IMR-90 (cell line): ENCODE results near the gene ENDOG. TPM values are rescaled to one million over a fixed set of nuclear protein-coding genes. Genes with fewer than 3 reads are reported as not detected.

Source experiments
- ATAC-seq: fragments of 200-7000 bp; cut with Tn5 transposase; 2 replicates; pipeline ENCODE4 v1.9.1; 2020; ENCODE audit warnings: low read depth, mild to moderate bottlenecking, moderate library complexity
- BruUV-seq: library from RNA; stranded (reverse); fragments of 400-500 nt; replicated peaks from 2 replicates; lab custom pipeline; 2021; lab: Mats Ljungman, UMichigan
- CTCF ChIA-PET: fragments of 300-600 bp; formaldehyde crosslinking; extraction: SDS; loops from one replicate; lab custom pipeline; 2021; ENCODE audit warnings: antibody characterized with exemption; lab: Yijun Ruan, JAX
- POLR2A ChIA-PET: fragments of 300-600 bp; sonication (Branson Sonifier 250); formaldehyde crosslinking; loops from one replicate; lab custom pipeline; 2022; ENCODE audit warnings: antibody characterized with exemption; ENCODE audit not compliant: unreplicated experiment; lab: Charles Lee
- DNase-seq: peaks from one replicate; pipeline ENCODE4 v3.0.0; 2013
- H2AFZ ChIP-seq: replicated peaks from 2 replicates; pipeline ENCODE3; 2013; ENCODE audit warnings: low read length, mild to moderate bottlenecking; ENCODE audit not compliant: poor library complexity
- H2AK5ac ChIP-seq: 2 replicates; pipeline ENCODE4 v1.6.1; 2013; ENCODE audit warnings: low read depth, low read length, inconsistent platforms
- H2AK9ac ChIP-seq: replicated peaks from 2 replicates; pipeline ENCODE3; 2013; ENCODE audit warnings: mild to moderate bottlenecking, low read depth, low read length, moderate library complexity; ENCODE audit not compliant: poor library complexity
- H2BK120ac ChIP-seq: 2 replicates; pipeline ENCODE4 v1.6.1; 2013; ENCODE audit warnings: low read depth, low read length, inconsistent platforms
- H2BK15ac ChIP-seq: 3 replicates; pipeline ENCODE4 v1.6.1; 2013; ENCODE audit warnings: low read depth, low read length, inconsistent platforms
- H2BK20ac ChIP-seq: 2 replicates; pipeline ENCODE4 v1.6.1; 2013; ENCODE audit warnings: low read depth, mild to moderate bottlenecking, inconsistent platforms, low read length, moderate library complexity
- H2BK5ac ChIP-seq: 2 replicates; pipeline ENCODE4 v1.6.1; 2013; ENCODE audit warnings: mild to moderate bottlenecking, low read depth, low read length, inconsistent platforms; ENCODE audit not compliant: poor library complexity, severe bottlenecking
- H3K14ac ChIP-seq: replicated peaks from 2 replicates; pipeline ENCODE4 v1.6.1; 2013; ENCODE audit warnings: low read depth, low read length, inconsistent platforms
- H3K18ac ChIP-seq: 2 replicates; pipeline ENCODE4 v1.6.1; 2013; ENCODE audit warnings: low read depth, low read length, control low read depth
- H3K23ac ChIP-seq: 2 replicates; pipeline ENCODE4 v1.6.1; 2013; ENCODE audit warnings: low read depth, low read length, inconsistent platforms
- H3K27ac ChIP-seq: 2 replicates; pipeline ENCODE4 v1.5.1; 2013; ENCODE audit warnings: mild to moderate bottlenecking, control low read depth, low read length; ENCODE audit not compliant: insufficient read depth
- H3K27me3 ChIP-seq: 2 replicates; pipeline ENCODE4 v1.6.1; 2013; ENCODE audit warnings: low read length; ENCODE audit not compliant: control insufficient read depth, insufficient read depth
- H3K36me3 ChIP-seq: 2 replicates; pipeline ENCODE4 v1.6.1; 2013; ENCODE audit warnings: low read length, mixed read lengths; ENCODE audit not compliant: control insufficient read depth, insufficient read depth
- H3K4ac ChIP-seq: 2 replicates; pipeline ENCODE4 v1.6.1; 2013; ENCODE audit warnings: low read depth, low read length, inconsistent platforms
- H3K4me1 ChIP-seq: 2 replicates; pipeline ENCODE4 v1.6.1; 2013; ENCODE audit warnings: low read length, mixed read lengths; ENCODE audit not compliant: control insufficient read depth, insufficient read depth
- H3K4me2 ChIP-seq: 2 replicates; pipeline ENCODE4 v1.6.1; 2013; ENCODE audit warnings: low read depth, mild to moderate bottlenecking, control low read depth, low read length, moderate library complexity
- H3K4me3 ChIP-seq: 2 replicates; pipeline ENCODE4 v1.5.1; 2013; ENCODE audit warnings: low read depth, mild to moderate bottlenecking, control low read depth, low read length, moderate library complexity; ENCODE audit not compliant: insufficient read depth
- H3K56ac ChIP-seq: 2 replicates; pipeline ENCODE4 v1.6.1; 2013; ENCODE audit warnings: low read length, inconsistent platforms; ENCODE audit not compliant: insufficient read depth; ENCODE audit errors: extremely low read depth
- H3K79me1 ChIP-seq, 2 experiments: 2 replicates each; pipeline ENCODE4 v1.6.1; 2013; ENCODE audit warnings: low read length in 2 of 2, inconsistent platforms in 1 of 2, low read depth in 1 of 2
- H3K9ac ChIP-seq: 2 replicates; pipeline ENCODE4 v1.6.1; 2013; ENCODE audit warnings: low read depth, low read length, control low read depth
- H3K9me1 ChIP-seq: 2 replicates; pipeline ENCODE4 v1.6.1; 2013; ENCODE audit warnings: low read length, inconsistent platforms; ENCODE audit not compliant: insufficient read depth
- H3K9me3 ChIP-seq: 2 replicates; pipeline ENCODE4 v1.6.1; 2013; ENCODE audit warnings: low read length; ENCODE audit not compliant: control insufficient read depth, insufficient read depth
- H4K20me1 ChIP-seq: 2 replicates; pipeline ENCODE4 v1.6.1; 2013; ENCODE audit warnings: low read length, inconsistent platforms; ENCODE audit not compliant: insufficient read depth
- H4K5ac ChIP-seq: 2 replicates; pipeline ENCODE4 v1.6.1; 2013; ENCODE audit warnings: mild to moderate bottlenecking, low read depth, low read length, control low read depth
- H4K8ac ChIP-seq, 2 experiments: 2 replicates each; pipeline ENCODE4 v1.6.1; 2013; ENCODE audit warnings: low read depth in 2 of 2, low read length in 2 of 2, control low read depth in 1 of 2, inconsistent platforms in 1 of 2
- H4K91ac ChIP-seq: 2 replicates; pipeline ENCODE4 v1.6.1; 2013; ENCODE audit warnings: low read depth, low read length, inconsistent platforms; ENCODE audit not compliant: insufficient read depth
- BHLHE40 ChIP-seq: fragments of 150-350 bp; IDR thresholded peaks from 2 replicates; pipeline ENCODE4 v1.6.1; 2016; ENCODE audit warnings: mild to moderate bottlenecking, low read depth, low read length
- CEBPB ChIP-seq: IDR thresholded peaks from 2 replicates; pipeline ENCODE4 v1.6.1; 2012; ENCODE audit warnings: low read depth, low read length, improper control_type of control experiment
- CHD1 ChIP-seq: IDR thresholded peaks from 2 replicates; pipeline ENCODE4 v1.6.1; 2012; ENCODE audit warnings: low read depth, low read length, improper control_type of control experiment
- FOS ChIP-seq: fragments of 150-350 bp; IDR thresholded peaks from 2 replicates; pipeline ENCODE4 v1.6.1; 2016; ENCODE audit warnings: low read depth, low read length
- MAZ ChIP-seq: IDR thresholded peaks from 2 replicates; pipeline ENCODE4 v1.6.1; 2012; ENCODE audit warnings: low read depth, mild to moderate bottlenecking, low read length, improper control_type of control experiment, moderate library complexity, borderline replicate concordance
- MXI1 ChIP-seq: IDR thresholded peaks from 2 replicates; pipeline ENCODE4 v1.6.1; 2012; ENCODE audit warnings: low read depth, mild to moderate bottlenecking, low read length, moderate library complexity, borderline replicate concordance
- NFE2L2 ChIP-seq: fragments of 150-350 bp; IDR thresholded peaks from 2 replicates; pipeline ENCODE4 v1.6.1; 2016; ENCODE audit warnings: low read depth, mild to moderate bottlenecking, low read length
- POLR2A ChIP-seq: IDR thresholded peaks from 2 replicates; pipeline ENCODE4 v1.6.1; 2012; ENCODE audit warnings: mild to moderate bottlenecking, low read depth, low read length
- RAD21 ChIP-seq: IDR thresholded peaks from 2 replicates; pipeline ENCODE4 v1.6.1; 2012; ENCODE audit warnings: low read length, improper control_type of control experiment
- RCOR1 ChIP-seq: IDR thresholded peaks from 2 replicates; pipeline ENCODE4 v1.6.1; 2012; ENCODE audit warnings: mild to moderate bottlenecking, low read length, improper control_type of control experiment; ENCODE audit not compliant: insufficient replicate concordance
- SMC3 ChIP-seq: fragments of 150-350 bp; IDR thresholded peaks from 2 replicates; pipeline ENCODE4 v1.6.1; 2016; ENCODE audit warnings: low read depth, mild to moderate bottlenecking, antibody characterized with exemption, low read length, moderate library complexity
- WGBS, 2 experiments: methylation state at CpG; one replicate each; pipeline versions ENCODE4 v1.1.5 to v1.1.7; 2013; ENCODE audit warnings: missing lambda C conversion rate in 2 of 2; ENCODE audit not compliant: insufficient read length in 1 of 2; ENCODE audit errors: extremely low coverage in 2 of 2; 5-methylcytosine and 5-hydroxymethylcytosine counted together
- dilution Hi-C: fragments of 300-500 bp; cut with HindIII; formaldehyde crosslinking; loops from one replicate; pipeline ENCODE4 v1.14.3; 2018; ENCODE audit warnings: low sequenced_read_pairs; ENCODE audit not compliant: unreplicated experiment
- in situ Hi-C: fragments of 300-500 bp; cut with MboI; formaldehyde crosslinking; loops from 3 replicates; pipeline ENCODE4 v1.14.3; 2019; ENCODE audit warnings: low sequenced_read_pairs, inconsistent platforms, mixed read lengths
- intact Hi-C: fragments of 100-400 bp; cut with micrococcal nuclease; formaldehyde crosslinking; loops from 2 replicates; pipeline ENCODE4 v1.10.0; 2022
- polyA plus RNA-seq, 3 experiments: library from polyadenylated mRNA; depleted of rRNA; stranded (reverse); fragments of >200 nt; gene quantifications; 2 replicates each; pipeline ENCODE4 v1.2.3, GENCODE V29; 2012; ENCODE audit warnings: low replicate concordance in 1 of 3
- total RNA-seq: library from RNA; depleted of rRNA; stranded (reverse); fragments of >200 nt; gene quantifications from 2 replicates; pipeline ENCODE4 v1.2.3, GENCODE V29; 2012
- TF ChIP-seq, protein P1 (sequence below): fragments of 150-350 bp; IDR thresholded peaks from 2 replicates; pipeline ENCODE4 v1.6.1; 2016; ENCODE audit warnings: low read depth, mild to moderate bottlenecking, low read length, moderate library complexity, borderline replicate concordance
- TF ChIP-seq, protein P2 (sequence below): conservative IDR thresholded peaks from 2 replicates; pipeline ENCODE4 v1.5.1; 2012; ENCODE audit warnings: mild to moderate bottlenecking, low read depth, low read length, improper control_type of control experiment
- TF ChIP-seq, protein P3 (sequence below): fragments of 150-350 bp; IDR thresholded peaks from 2 replicates; pipeline ENCODE4 v1.6.1; 2017; ENCODE audit warnings: mild to moderate bottlenecking, antibody characterized with exemption, low read length, low read depth

The ENDOG gene
- total and polyA plus RNA-seq, 2 of the 4 experiments (the other 2 are of a cell fraction): 9.9 to 16.2 TPM

DNA sequence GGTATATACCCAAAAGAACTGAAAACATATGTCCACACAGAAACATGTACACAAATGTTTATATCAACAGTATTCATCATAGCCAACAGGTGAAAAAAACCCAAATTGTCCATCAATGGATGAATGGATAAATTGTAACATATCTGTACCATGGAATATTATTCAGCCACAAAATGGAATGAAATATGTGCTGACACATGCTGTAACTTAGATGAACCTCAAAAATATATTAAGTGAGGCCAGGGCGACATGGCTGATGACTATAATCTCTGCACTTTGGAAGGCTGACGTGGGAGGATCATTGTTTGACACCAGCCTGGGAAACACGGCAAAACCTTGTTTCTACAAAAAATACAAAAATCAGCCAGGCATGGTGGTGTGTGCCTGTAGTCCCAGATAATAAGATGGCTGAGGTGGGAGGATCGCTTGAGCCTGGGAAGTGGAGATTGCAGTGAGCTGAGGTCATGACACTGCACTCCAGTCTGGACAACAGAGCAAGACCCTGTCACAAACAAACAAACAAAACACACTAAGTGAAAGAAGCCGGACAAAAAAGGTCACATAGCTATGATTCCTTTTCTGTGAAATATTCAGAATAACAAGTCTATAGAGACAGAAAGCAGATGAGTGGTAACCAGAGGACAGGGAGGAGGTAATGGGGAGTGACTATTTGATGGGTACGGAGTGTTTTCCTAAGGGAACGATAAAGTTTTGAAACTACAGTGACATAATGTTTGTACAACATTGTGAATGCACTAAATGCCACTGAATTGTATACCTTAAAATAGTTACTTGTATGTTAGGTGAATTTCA lies 52.0 kb downstream of the ENDOG start:
- no TSS peak for BruUV-seq
- H4K20me1 ChIP-seq: no peaks in the 10 kb centered on the region

More for the DNA sequence above, 52.0 kb downstream of the ENDOG start:
- Histone ChIP-seq H4K5ac (no peak overlapping the region), H2AK5ac (no peak overlapping the region), H2BK5ac (no peak overlapping the region), H3K79me1 (peaks cover 13 to 40% of the 10 kb centered on the region in 2 experiments), H2BK120ac (no peak overlapping the region), H3K36me3 (0 out of 2 replicates have a peak, but pooled peaks cover 1% of the 10 kb centered on the region), H3K4ac (no peak overlapping the region), H3K23ac (no peak overlapping the region; the same call in 1 of the 2 replicates), H3K9me1 (no peaks in the 10 kb centered on the region), H3K4me2 (no peak overlapping the region), H2AFZ (no peak overlapping the region), H3K4me1 (no peaks in the 10 kb centered on the region), H2AK9ac (no peak overlapping the region), H3K4me3 (no peak overlapping the region), H2BK15ac (no peak overlapping the region), H3K27me3 (no peaks in the 10 kb centered on the region), H3K56ac (no peak overlapping the region), H2BK20ac (no peak overlapping the region), H3K9me3 (no peaks in the 10 kb centered on the region), H3K27ac (no peak overlapping the region), H3K9ac (no peak overlapping the region), H4K8ac (no peak overlapping the region), H3K18ac (no peak overlapping the region), H4K91ac (no peak overlapping the region), H3K14ac (no peak overlapping the region)
- in situ Hi-C loops (no loop called here), intact Hi-C loops (no loop called here), dilution Hi-C loops (no loop called here)
- ChIA-PET POLR2A (no interaction called here), CTCF (interaction anchor here (0.6 to 1.4 kb wide), 2 partner anchors 58 to 64 kb away, joined by 3 to 4 read pairs; no protein-coding TSS in a partner anchor)
- no peak for DNase-seq
- 100% methylated on average over 1 of the region's 7 CpGs; no CpG with 5 or more reads in 1 of the 2 experiments for WGBS, 2 experiments
- ATAC-seq: no peak
- no peak for TF ChIP-seq BHLHE40
- no peak for TF ChIP-seq MXI1
- TF ChIP-seq FOS: no peak
- TF ChIP-seq, protein P1, sequence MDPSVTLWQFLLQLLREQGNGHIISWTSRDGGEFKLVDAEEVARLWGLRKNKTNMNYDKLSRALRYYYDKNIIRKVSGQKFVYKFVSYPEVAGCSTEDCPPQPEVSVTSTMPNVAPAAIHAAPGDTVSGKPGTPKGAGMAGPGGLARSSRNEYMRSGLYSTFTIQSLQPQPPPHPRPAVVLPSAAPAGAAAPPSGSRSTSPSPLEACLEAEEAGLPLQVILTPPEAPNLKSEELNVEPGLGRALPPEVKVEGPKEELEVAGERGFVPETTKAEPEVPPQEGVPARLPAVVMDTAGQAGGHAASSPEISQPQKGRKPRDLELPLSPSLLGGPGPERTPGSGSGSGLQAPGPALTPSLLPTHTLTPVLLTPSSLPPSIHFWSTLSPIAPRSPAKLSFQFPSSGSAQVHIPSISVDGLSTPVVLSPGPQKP: no peak
- TF ChIP-seq MAZ: no peak
- TF ChIP-seq CHD1: no peak
- TF ChIP-seq, protein P2, sequence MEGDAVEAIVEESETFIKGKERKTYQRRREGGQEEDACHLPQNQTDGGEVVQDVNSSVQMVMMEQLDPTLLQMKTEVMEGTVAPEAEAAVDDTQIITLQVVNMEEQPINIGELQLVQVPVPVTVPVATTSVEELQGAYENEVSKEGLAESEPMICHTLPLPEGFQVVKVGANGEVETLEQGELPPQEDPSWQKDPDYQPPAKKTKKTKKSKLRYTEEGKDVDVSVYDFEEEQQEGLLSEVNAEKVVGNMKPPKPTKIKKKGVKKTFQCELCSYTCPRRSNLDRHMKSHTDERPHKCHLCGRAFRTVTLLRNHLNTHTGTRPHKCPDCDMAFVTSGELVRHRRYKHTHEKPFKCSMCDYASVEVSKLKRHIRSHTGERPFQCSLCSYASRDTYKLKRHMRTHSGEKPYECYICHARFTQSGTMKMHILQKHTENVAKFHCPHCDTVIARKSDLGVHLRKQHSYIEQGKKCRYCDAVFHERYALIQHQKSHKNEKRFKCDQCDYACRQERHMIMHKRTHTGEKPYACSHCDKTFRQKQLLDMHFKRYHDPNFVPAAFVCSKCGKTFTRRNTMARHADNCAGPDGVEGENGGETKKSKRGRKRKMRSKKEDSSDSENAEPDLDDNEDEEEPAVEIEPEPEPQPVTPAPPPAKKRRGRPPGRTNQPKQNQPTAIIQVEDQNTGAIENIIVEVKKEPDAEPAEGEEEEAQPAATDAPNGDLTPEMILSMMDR: no peak
- TF ChIP-seq CEBPB: no peak
- TF ChIP-seq RAD21: no peak
- TF ChIP-seq NFE2L2: no peak
- TF ChIP-seq, protein P3, sequence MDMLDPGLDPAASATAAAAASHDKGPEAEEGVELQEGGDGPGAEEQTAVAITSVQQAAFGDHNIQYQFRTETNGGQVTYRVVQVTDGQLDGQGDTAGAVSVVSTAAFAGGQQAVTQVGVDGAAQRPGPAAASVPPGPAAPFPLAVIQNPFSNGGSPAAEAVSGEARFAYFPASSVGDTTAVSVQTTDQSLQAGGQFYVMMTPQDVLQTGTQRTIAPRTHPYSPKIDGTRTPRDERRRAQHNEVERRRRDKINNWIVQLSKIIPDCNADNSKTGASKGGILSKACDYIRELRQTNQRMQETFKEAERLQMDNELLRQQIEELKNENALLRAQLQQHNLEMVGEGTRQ: no peak
- no peak for TF ChIP-seq SMC3
- no peak for TF ChIP-seq POLR2A
- no peak for TF ChIP-seq RCOR1
